ENCODE data around the gene PODXL. TPM values are rescaled to one million over a fixed set of nuclear protein-coding genes. Genes with fewer than 3 reads are reported as not detected.

The PODXL gene
- total RNA-seq, 1 experiment from 2014 or later: 44.2 TPM

- ATAC-seq (no peak), DNase-seq (no peak)
- Histone ChIP-seq H3K36me3 (ENCODE audit: low read depth, low read length) (no peaks in the 10 kb centered on the region), H3K9ac (ENCODE audit: low read length) (no peak overlapping the region), H3K27ac (ENCODE audit: low read length) (no peak overlapping the region), H2AFZ (ENCODE audit: low read length) (no peak overlapping the region), H3K4me3 (ENCODE audit: low read length) (no peak overlapping the region), H3K79me2 (ENCODE audit: low read length) (no peaks in the 10 kb centered on the region), H3K4me1 (ENCODE audit: insufficient read depth, low read length) (no peaks in the 10 kb centered on the region), H3F3A (ENCODE audit: low read length, unreplicated experiment) (no peaks in the 10 kb centered on the region), H3K9me3 (ENCODE audit: low read length) (no peaks in the 10 kb centered on the region), H4K20me1 (ENCODE audit: low read length) (no peaks in the 10 kb centered on the region), H3K4me2 (ENCODE audit: low read length) (no peak overlapping the region), H3K9me2 (replicated peaks; ENCODE audit: low read length) (no peaks in the 10 kb centered on the region), H3K27me3 (ENCODE audit: low read length) (no peaks in the 10 kb centered on the region)
- no TSS peak for BruUV-seq (replicated peaks)
- TF ChIP-seq EZH2 (IDR thresholded peaks at IDR 0.05; ENCODE audit: low read length, unreplicated experiment) (no peak), EZH2phosphoT487 (IDR thresholded peaks at IDR 0.05; ENCODE audit: borderline replicate concordance, low read length) (no peak), CTCF (conservative IDR thresholded peaks at IDR 0.05; ENCODE audit: low read depth, low read length) (no peak)
- intact Hi-C loops (cut with micrococcal nuclease): no loop called here
- CTCF ChIA-PET: no interaction called here
- POLR2A ChIA-PET (ENCODE audit: unreplicated experiment): no interaction called here
These were observed 31.0 kb upstream of the PODXL start for GRCh38 chr7:131587315-131587923.

GRCh38 chr7:131586759-131587158 is 30.3 kb upstream of the PODXL start:
- CTCF ChIA-PET: no interaction called here

More at GRCh38 chr7:131586759-131587158, 30.3 kb upstream of the PODXL start:
- Histone ChIP-seq H3K27ac (ENCODE audit: low read length) (no peak overlapping the region), H3F3A (ENCODE audit: low read length, unreplicated experiment) (no peaks in the 10 kb centered on the region), H3K9me3 (ENCODE audit: low read length) (no peaks in the 10 kb centered on the region), H4K20me1 (ENCODE audit: low read length) (no peaks in the 10 kb centered on the region), H3K27me3 (ENCODE audit: low read length) (no peaks in the 10 kb centered on the region), H3K79me2 (ENCODE audit: low read length) (no peaks in the 10 kb centered on the region), H3K4me1 (ENCODE audit: insufficient read depth, low read length) (no peaks in the 10 kb centered on the region), H2AFZ (ENCODE audit: low read length) (no peak overlapping the region), H3K36me3 (ENCODE audit: low read depth, low read length) (no peaks in the 10 kb centered on the region), H3K4me2 (ENCODE audit: low read length) (no peak overlapping the region), H3K9me2 (replicated peaks; ENCODE audit: low read length) (no peaks in the 10 kb centered on the region), H3K4me3 (ENCODE audit: low read length) (no peak overlapping the region), H3K9ac (ENCODE audit: low read length) (no peak overlapping the region)
- POLR2A ChIA-PET (ENCODE audit: unreplicated experiment): no interaction called here
- DNase-seq: no peak
- no TSS peak for BruUV-seq (replicated peaks)
- intact Hi-C loops (cut with micrococcal nuclease): no loop called here
- ATAC-seq: no peak
- no peak for TF ChIP-seq EZH2 (IDR thresholded peaks at IDR 0.05; ENCODE audit: low read length, unreplicated experiment)
- TF ChIP-seq EZH2phosphoT487 (IDR thresholded peaks at IDR 0.05; ENCODE audit: borderline replicate concordance, low read length): no peak
- no peak for TF ChIP-seq CTCF (conservative IDR thresholded peaks at IDR 0.05; ENCODE audit: low read depth, low read length)
